BLaER1 treated with 17β-estradiol and CSF1 and Interleukin-3, amounts not matched to agents 10 nM and 100 nM (cell line): ENCODE data around the gene MPV17L.
"Not testable (repeated sequence)": the region's sequence is repeated elsewhere in the genome, so short reads cannot be mapped to it uniquely, and the experiment has no call there.

Experiments
- H3K27ac ChIP-seq, 11 experiments: shearing (Covaris generic); formaldehyde crosslinking; 2 replicates each; pipeline ENCODE4 v1.8.1; 2022
- H3K27me3 ChIP-seq, 11 experiments: shearing (Covaris generic); formaldehyde crosslinking; 2 replicates each; pipeline ENCODE4 v1.8.1; 2022
- H3K36me3 ChIP-seq, 11 experiments: shearing (Covaris generic); formaldehyde crosslinking; 2 replicates each; pipeline ENCODE4 v1.8.1; 2022
- H3K4me1 ChIP-seq, 10 experiments: shearing (Covaris generic); formaldehyde crosslinking; 2 replicates each; pipeline ENCODE4 v1.8.1; 2022
- H3K4me2 ChIP-seq, 11 experiments: shearing (Covaris generic); formaldehyde crosslinking; 2 replicates each; pipeline ENCODE4 v1.8.1; 2022
- H3K4me3 ChIP-seq, 10 experiments: shearing (Covaris generic); formaldehyde crosslinking; 2 replicates each; pipeline ENCODE4 v1.8.1; 2022
- H3K9ac ChIP-seq, 11 experiments: shearing (Covaris generic); formaldehyde crosslinking; 2 replicates each; pipeline ENCODE4 v1.8.1; 2022
- H3K9me3 ChIP-seq, 11 experiments: shearing (Covaris generic); formaldehyde crosslinking; replicated peaks in 1 of 11; 2 replicates each; pipeline ENCODE4 v1.8.1; 2022
- H4K20me1 ChIP-seq, 11 experiments: shearing (Covaris generic); formaldehyde crosslinking; 2 replicates each; pipeline ENCODE4 v1.8.1; 2022
- Cebpa-rat ChIP-seq, 11 experiments: shearing (Covaris generic); IDR thresholded peaks; 2 replicates each; pipeline ENCODE4 v1.8.1; 2022

MPV17L gene

GRCh38 chr16:15445450-15445849 lies 49.9 kb downstream of the MPV17L start:
- TF ChIP-seq Cebpa-rat (IDR thresholded peaks at IDR 0.05): no peak

GRCh38 chr16:15446901-15447300 lies 51.3 kb downstream of the MPV17L start:
- H3K27me3 ChIP-seq: no peaks in the 10 kb centered on the region
- no peak for TF ChIP-seq Cebpa-rat (IDR thresholded peaks at IDR 0.05)
- H3K9me3 ChIP-seq: peaks cover 10 to 25% (median 17%) of the 10 kb centered on the region in 11 experiments
- H3K27ac ChIP-seq: no peak overlapping the region
- no peak overlapping the region for H3K4me2 ChIP-seq
- no peak overlapping the region for H3K9ac ChIP-seq
- peaks cover 0 to 2% (median 0%) of the 10 kb centered on the region in 10 experiments; a peak in 4 of 20 replicates for H3K4me1 ChIP-seq
- H3K4me3 ChIP-seq: no peak overlapping the region
- H3K36me3 ChIP-seq: peaks cover 0 to 7% (median 0%) of the 10 kb centered on the region in 11 experiments; a peak in 1 of 22 replicates
- no peaks in the 10 kb centered on the region for H4K20me1 ChIP-seq

More at GRCh38 chr16:15445450-15445849, 49.9 kb downstream of the MPV17L start:
- Histone ChIP-seq H3K4me2 (no peak overlapping the region), H3K4me1 (no peaks in the 10 kb centered on the region), H3K4me3 (no peak overlapping the region), H3K9me3 (peaks cover 10 to 25% (median 17%) of the 10 kb centered on the region in 11 experiments), H4K20me1 (no peaks in the 10 kb centered on the region), H3K27ac (no peak overlapping the region), H3K9ac (no peak overlapping the region), H3K27me3 (no peaks in the 10 kb centered on the region), H3K36me3 (peaks cover 0 to 7% (median 0%) of the 10 kb centered on the region in 11 experiments; a peak in 1 of 22 replicates)

GRCh38 chr16:15450624-15451023 lies 55.1 kb downstream of the MPV17L start:
- Histone ChIP-seq H3K4me2 (no peak overlapping the region), H3K4me3 (no peak overlapping the region), H3K4me1 (peaks cover 0 to 24% (median 9%) of the 10 kb centered on the region in 10 experiments; a peak in 16 of 20 replicates), H3K9ac (no peak overlapping the region), H4K20me1 (no peaks in the 10 kb centered on the region), H3K27ac (no peak overlapping the region), H3K9me3 (peaks cover 4 to 14% (median 6%) of the 10 kb centered on the region in 11 experiments), H3K36me3 (0 out of 22 replicates have a peak, but pooled peaks cover 0 to under 1% (median 0%) of the 10 kb centered on the region in 11 experiments), H3K27me3 (no peaks in the 10 kb centered on the region)
- TF ChIP-seq Cebpa-rat (IDR thresholded peaks at IDR 0.05): no peak

- Histone ChIP-seq H3K36me3 (no peaks in the 10 kb centered on the region), H3K9ac (no peak overlapping the region), H3K4me1 (peaks cover 0 to 24% (median 9%) of the 10 kb centered on the region in 10 experiments; a peak in 16 of 20 replicates)
Measured at GRCh38 chr16:15451098-15451731, 55.7 kb downstream of the MPV17L start.

GRCh38 chr16:15452246-15452855 lies 56.8 kb downstream of the MPV17L start:
- Histone ChIP-seq H3K4me1 (peaks cover 0 to 24% (median 10%) of the 10 kb centered on the region in 10 experiments; a peak in 16 of 20 replicates), H3K4me2 (peak overlapping the region in 3 of 11 experiments; percentile 33 to 61 (median 58); a peak in 6 of 22 replicates), H3K36me3 (no peaks in the 10 kb centered on the region), H3K4me3 (no peak overlapping the region), H3K9me3 (peaks cover 0 to 6% (median 1%) of the 10 kb centered on the region in 11 experiments; a peak in 6 of 22 replicates), H3K9ac (no peak overlapping the region), H3K27me3 (no peaks in the 10 kb centered on the region), H4K20me1 (no peaks in the 10 kb centered on the region), H3K27ac (no peak overlapping the region)
- no peak for TF ChIP-seq Cebpa-rat (IDR thresholded peaks at IDR 0.05)

More at GRCh38 chr16:15451098-15451731, 55.7 kb downstream of the MPV17L start:
- Histone ChIP-seq H3K4me2 (no peak overlapping the region), H3K27ac (no peak overlapping the region), H4K20me1 (no peaks in the 10 kb centered on the region), H3K27me3 (no peaks in the 10 kb centered on the region), H3K9me3 (peaks cover 0 to 8% (median under 1%) of the 10 kb centered on the region in 11 experiments; a peak in 6 of 22 replicates), H3K4me3 (no peak overlapping the region)
- TF ChIP-seq Cebpa-rat (IDR thresholded peaks at IDR 0.05): no peak

GRCh38 chr16:15453296-15453695 lies 57.7 kb downstream of the MPV17L start:
- not testable (repeated sequence) for H4K20me1 ChIP-seq, H3K27ac ChIP-seq, H3K36me3 ChIP-seq, H3K9ac ChIP-seq, H3K27me3 ChIP-seq, H3K4me3 ChIP-seq
- peaks cover 0 to 24% (median 13%) of the 10 kb centered on the region in 10 experiments; a peak in 17 of 20 replicates for H3K4me1 ChIP-seq
- H3K4me2 ChIP-seq: peak overlapping the region in 4 of 11 experiments; percentile 18 to 56 (median 44); a peak in 5 of 22 replicates
- peaks cover 0 to 13% (median 4%) of the 10 kb centered on the region in 11 experiments; a peak in 6 of 22 replicates for H3K9me3 ChIP-seq

GRCh38 chr16:15454933-15455332 lies 59.4 kb downstream of the MPV17L start:
- H3K9me3 ChIP-seq: peaks cover 0 to 13% (median 4%) of the 10 kb centered on the region in 11 experiments; a peak in 6 of 22 replicates
- peaks cover 0 to 24% (median 13%) of the 10 kb centered on the region in 10 experiments; a peak in 17 of 20 replicates for H3K4me1 ChIP-seq
- H3K9ac ChIP-seq: not testable (repeated sequence)

GRCh38 chr16:15457400-15457799 lies 61.8 kb downstream of the MPV17L start:
- H3K36me3 ChIP-seq: no peaks in the 10 kb centered on the region
- peaks cover 0 to 13% (median 4%) of the 10 kb centered on the region in 11 experiments; a peak in 6 of 22 replicates for H3K9me3 ChIP-seq
- H3K4me2 ChIP-seq: peak overlapping the region in 6 of 11 experiments; percentile 0 to 35 (median 12); a peak in 4 of 22 replicates
- no peaks in the 10 kb centered on the region for H4K20me1 ChIP-seq
- no peak overlapping the region for H3K27ac ChIP-seq
- no peak overlapping the region; a peak in 1 of 20 replicates for H3K4me3 ChIP-seq
- peaks cover 0 to 18% (median 13%) of the 10 kb centered on the region in 10 experiments; a peak in 17 of 20 replicates for H3K4me1 ChIP-seq
- no peak overlapping the region for H3K9ac ChIP-seq
- no peak for TF ChIP-seq Cebpa-rat (IDR thresholded peaks at IDR 0.05)
- no peaks in the 10 kb centered on the region for H3K27me3 ChIP-seq

More at GRCh38 chr16:15454933-15455332, 59.4 kb downstream of the MPV17L start:
- not testable (repeated sequence) for H4K20me1 ChIP-seq, H3K27me3 ChIP-seq, H3K4me2 ChIP-seq, H3K4me3 ChIP-seq, H3K36me3 ChIP-seq, H3K27ac ChIP-seq

GRCh38 chr16:15457958-15458357 lies 62.4 kb downstream of the MPV17L start:
- Histone ChIP-seq H3K27me3 (no peaks in the 10 kb centered on the region), H3K4me3 (no peak overlapping the region), H3K4me2 (peak overlapping the region in 6 of 11 experiments; percentile 0 to 35 (median 12); a peak in 3 of 22 replicates), H3K27ac (no peak overlapping the region), H3K36me3 (no peaks in the 10 kb centered on the region), H4K20me1 (no peaks in the 10 kb centered on the region), H3K9me3 (peaks cover 0 to 13% (median 4%) of the 10 kb centered on the region in 11 experiments; a peak in 6 of 22 replicates), H3K9ac (no peak overlapping the region), H3K4me1 (peaks cover 0 to 16% (median 12%) of the 10 kb centered on the region in 10 experiments; a peak in 17 of 20 replicates)
- TF ChIP-seq Cebpa-rat (IDR thresholded peaks at IDR 0.05): no peak
